IMR-90 (cell line): ENCODE measurements around the gene MGLL. TPM values are rescaled to one million over a fixed set of nuclear protein-coding genes. Genes with fewer than 3 reads are reported as not detected.

ENCODE experiments used
- ATAC-seq: fragments of 200-7000 bp; cut with Tn5 transposase; 2 replicates; pipeline ENCODE4 v1.9.1; 2020; ENCODE audit warnings: low read depth, mild to moderate bottlenecking, moderate library complexity
- BruUV-seq: library from RNA; stranded (reverse); fragments of 400-500 nt; replicated peaks from 2 replicates; lab custom pipeline; 2021; lab: Mats Ljungman, UMichigan
- CTCF ChIA-PET: fragments of 300-600 bp; formaldehyde crosslinking; extraction: SDS; loops from one replicate; lab custom pipeline; 2021; ENCODE audit warnings: antibody characterized with exemption; lab: Yijun Ruan, JAX
- POLR2A ChIA-PET: fragments of 300-600 bp; sonication (Branson Sonifier 250); formaldehyde crosslinking; loops from one replicate; lab custom pipeline; 2022; ENCODE audit warnings: antibody characterized with exemption; ENCODE audit not compliant: unreplicated experiment; lab: Charles Lee
- DNase-seq: peaks from one replicate; pipeline ENCODE4 v3.0.0; 2013
- H2AFZ ChIP-seq: replicated peaks from 2 replicates; pipeline ENCODE3; 2013; ENCODE audit warnings: low read length, mild to moderate bottlenecking; ENCODE audit not compliant: poor library complexity
- H2AK5ac ChIP-seq: 2 replicates; pipeline ENCODE4 v1.6.1; 2013; ENCODE audit warnings: low read depth, low read length, inconsistent platforms
- H2AK9ac ChIP-seq: replicated peaks from 2 replicates; pipeline ENCODE3; 2013; ENCODE audit warnings: mild to moderate bottlenecking, low read depth, low read length, moderate library complexity; ENCODE audit not compliant: poor library complexity
- H2BK120ac ChIP-seq: 2 replicates; pipeline ENCODE4 v1.6.1; 2013; ENCODE audit warnings: low read depth, low read length, inconsistent platforms
- H2BK15ac ChIP-seq: 3 replicates; pipeline ENCODE4 v1.6.1; 2013; ENCODE audit warnings: low read depth, low read length, inconsistent platforms
- H2BK20ac ChIP-seq: 2 replicates; pipeline ENCODE4 v1.6.1; 2013; ENCODE audit warnings: low read depth, mild to moderate bottlenecking, inconsistent platforms, low read length, moderate library complexity
- H2BK5ac ChIP-seq: 2 replicates; pipeline ENCODE4 v1.6.1; 2013; ENCODE audit warnings: mild to moderate bottlenecking, low read depth, low read length, inconsistent platforms; ENCODE audit not compliant: poor library complexity, severe bottlenecking
- H3K14ac ChIP-seq: replicated peaks from 2 replicates; pipeline ENCODE4 v1.6.1; 2013; ENCODE audit warnings: low read depth, low read length, inconsistent platforms
- H3K18ac ChIP-seq: 2 replicates; pipeline ENCODE4 v1.6.1; 2013; ENCODE audit warnings: low read depth, low read length, control low read depth
- H3K23ac ChIP-seq: 2 replicates; pipeline ENCODE4 v1.6.1; 2013; ENCODE audit warnings: low read depth, low read length, inconsistent platforms
- H3K27ac ChIP-seq: 2 replicates; pipeline ENCODE4 v1.5.1; 2013; ENCODE audit warnings: mild to moderate bottlenecking, control low read depth, low read length; ENCODE audit not compliant: insufficient read depth
- H3K27me3 ChIP-seq: 2 replicates; pipeline ENCODE4 v1.6.1; 2013; ENCODE audit warnings: low read length; ENCODE audit not compliant: control insufficient read depth, insufficient read depth
- H3K36me3 ChIP-seq: 2 replicates; pipeline ENCODE4 v1.6.1; 2013; ENCODE audit warnings: low read length, mixed read lengths; ENCODE audit not compliant: control insufficient read depth, insufficient read depth
- H3K4ac ChIP-seq: 2 replicates; pipeline ENCODE4 v1.6.1; 2013; ENCODE audit warnings: low read depth, low read length, inconsistent platforms
- H3K4me1 ChIP-seq: 2 replicates; pipeline ENCODE4 v1.6.1; 2013; ENCODE audit warnings: low read length, mixed read lengths; ENCODE audit not compliant: control insufficient read depth, insufficient read depth
- H3K4me2 ChIP-seq: 2 replicates; pipeline ENCODE4 v1.6.1; 2013; ENCODE audit warnings: low read depth, mild to moderate bottlenecking, control low read depth, low read length, moderate library complexity
- H3K4me3 ChIP-seq: 2 replicates; pipeline ENCODE4 v1.5.1; 2013; ENCODE audit warnings: low read depth, mild to moderate bottlenecking, control low read depth, low read length, moderate library complexity; ENCODE audit not compliant: insufficient read depth
- H3K56ac ChIP-seq: 2 replicates; pipeline ENCODE4 v1.6.1; 2013; ENCODE audit warnings: low read length, inconsistent platforms; ENCODE audit not compliant: insufficient read depth; ENCODE audit errors: extremely low read depth
- H3K79me1 ChIP-seq, 2 experiments: 2 replicates each; pipeline ENCODE4 v1.6.1; 2013; ENCODE audit warnings: low read length in 2 of 2, inconsistent platforms in 1 of 2, low read depth in 1 of 2
- H3K9ac ChIP-seq: 2 replicates; pipeline ENCODE4 v1.6.1; 2013; ENCODE audit warnings: low read depth, low read length, control low read depth
- H3K9me1 ChIP-seq: 2 replicates; pipeline ENCODE4 v1.6.1; 2013; ENCODE audit warnings: low read length, inconsistent platforms; ENCODE audit not compliant: insufficient read depth
- H3K9me3 ChIP-seq: 2 replicates; pipeline ENCODE4 v1.6.1; 2013; ENCODE audit warnings: low read length; ENCODE audit not compliant: control insufficient read depth, insufficient read depth
- H4K20me1 ChIP-seq: 2 replicates; pipeline ENCODE4 v1.6.1; 2013; ENCODE audit warnings: low read length, inconsistent platforms; ENCODE audit not compliant: insufficient read depth
- H4K5ac ChIP-seq: 2 replicates; pipeline ENCODE4 v1.6.1; 2013; ENCODE audit warnings: mild to moderate bottlenecking, low read depth, low read length, control low read depth
- H4K8ac ChIP-seq, 2 experiments: 2 replicates each; pipeline ENCODE4 v1.6.1; 2013; ENCODE audit warnings: low read depth in 2 of 2, low read length in 2 of 2, control low read depth in 1 of 2, inconsistent platforms in 1 of 2
- H4K91ac ChIP-seq: 2 replicates; pipeline ENCODE4 v1.6.1; 2013; ENCODE audit warnings: low read depth, low read length, inconsistent platforms; ENCODE audit not compliant: insufficient read depth
- BHLHE40 ChIP-seq: fragments of 150-350 bp; IDR thresholded peaks from 2 replicates; pipeline ENCODE4 v1.6.1; 2016; ENCODE audit warnings: mild to moderate bottlenecking, low read depth, low read length
- CEBPB ChIP-seq: IDR thresholded peaks from 2 replicates; pipeline ENCODE4 v1.6.1; 2012; ENCODE audit warnings: low read depth, low read length, improper control_type of control experiment
- CHD1 ChIP-seq: IDR thresholded peaks from 2 replicates; pipeline ENCODE4 v1.6.1; 2012; ENCODE audit warnings: low read depth, low read length, improper control_type of control experiment
- FOS ChIP-seq: fragments of 150-350 bp; IDR thresholded peaks from 2 replicates; pipeline ENCODE4 v1.6.1; 2016; ENCODE audit warnings: low read depth, low read length
- MAFK ChIP-seq: IDR thresholded peaks from 2 replicates; pipeline ENCODE4 v1.6.1; 2012; ENCODE audit warnings: low read depth, low read length, improper control_type of control experiment
- MAZ ChIP-seq: IDR thresholded peaks from 2 replicates; pipeline ENCODE4 v1.6.1; 2012; ENCODE audit warnings: low read depth, mild to moderate bottlenecking, low read length, improper control_type of control experiment, moderate library complexity, borderline replicate concordance
- MXI1 ChIP-seq: IDR thresholded peaks from 2 replicates; pipeline ENCODE4 v1.6.1; 2012; ENCODE audit warnings: low read depth, mild to moderate bottlenecking, low read length, moderate library complexity, borderline replicate concordance
- NFE2L2 ChIP-seq: fragments of 150-350 bp; IDR thresholded peaks from 2 replicates; pipeline ENCODE4 v1.6.1; 2016; ENCODE audit warnings: low read depth, mild to moderate bottlenecking, low read length
- POLR2A ChIP-seq: IDR thresholded peaks from 2 replicates; pipeline ENCODE4 v1.6.1; 2012; ENCODE audit warnings: mild to moderate bottlenecking, low read depth, low read length
- RAD21 ChIP-seq: IDR thresholded peaks from 2 replicates; pipeline ENCODE4 v1.6.1; 2012; ENCODE audit warnings: low read length, improper control_type of control experiment
- RCOR1 ChIP-seq: IDR thresholded peaks from 2 replicates; pipeline ENCODE4 v1.6.1; 2012; ENCODE audit warnings: mild to moderate bottlenecking, low read length, improper control_type of control experiment; ENCODE audit not compliant: insufficient replicate concordance
- RFX5 ChIP-seq: IDR thresholded peaks from 2 replicates; pipeline ENCODE4 v1.8.0; 2012; ENCODE audit warnings: low read depth, mild to moderate bottlenecking, low read length, moderate library complexity
- SMC3 ChIP-seq: fragments of 150-350 bp; IDR thresholded peaks from 2 replicates; pipeline ENCODE4 v1.6.1; 2016; ENCODE audit warnings: low read depth, mild to moderate bottlenecking, antibody characterized with exemption, low read length, moderate library complexity
- WGBS, 2 experiments: methylation state at CpG; one replicate each; pipeline versions ENCODE4 v1.1.5 to v1.1.7; 2013; ENCODE audit warnings: missing lambda C conversion rate in 2 of 2; ENCODE audit not compliant: insufficient read length in 1 of 2; ENCODE audit errors: extremely low coverage in 2 of 2; 5-methylcytosine and 5-hydroxymethylcytosine counted together
- dilution Hi-C: fragments of 300-500 bp; cut with HindIII; formaldehyde crosslinking; loops from one replicate; pipeline ENCODE4 v1.14.3; 2018; ENCODE audit warnings: low sequenced_read_pairs; ENCODE audit not compliant: unreplicated experiment
- in situ Hi-C: fragments of 300-500 bp; cut with MboI; formaldehyde crosslinking; loops from 3 replicates; pipeline ENCODE4 v1.14.3; 2019; ENCODE audit warnings: low sequenced_read_pairs, inconsistent platforms, mixed read lengths
- intact Hi-C: fragments of 100-400 bp; cut with micrococcal nuclease; formaldehyde crosslinking; loops from 2 replicates; pipeline ENCODE4 v1.10.0; 2022
- polyA plus RNA-seq, 3 experiments: library from polyadenylated mRNA; depleted of rRNA; stranded (reverse); fragments of >200 nt; gene quantifications; 2 replicates each; pipeline ENCODE4 v1.2.3, GENCODE V29; 2012; ENCODE audit warnings: low replicate concordance in 1 of 3
- total RNA-seq: library from RNA; depleted of rRNA; stranded (reverse); fragments of >200 nt; gene quantifications from 2 replicates; pipeline ENCODE4 v1.2.3, GENCODE V29; 2012
- TF ChIP-seq, protein P1 (sequence below): fragments of 150-350 bp; IDR thresholded peaks from 2 replicates; pipeline ENCODE4 v1.6.1; 2017; ENCODE audit warnings: mild to moderate bottlenecking, antibody characterized with exemption, low read length, low read depth
- TF ChIP-seq, protein P2 (sequence below): fragments of 150-350 bp; IDR thresholded peaks from 2 replicates; pipeline ENCODE4 v1.6.1; 2016; ENCODE audit warnings: low read depth, mild to moderate bottlenecking, low read length, moderate library complexity, borderline replicate concordance
- TF ChIP-seq, protein P3 (sequence below): conservative IDR thresholded peaks from 2 replicates; pipeline ENCODE4 v1.5.1; 2012; ENCODE audit warnings: mild to moderate bottlenecking, low read depth, low read length, improper control_type of control experiment

Gene MGLL
- total and polyA plus RNA-seq, 2 of the 4 experiments (the other 2 are of a cell fraction): 23.7 to 60.6 TPM

DNA sequence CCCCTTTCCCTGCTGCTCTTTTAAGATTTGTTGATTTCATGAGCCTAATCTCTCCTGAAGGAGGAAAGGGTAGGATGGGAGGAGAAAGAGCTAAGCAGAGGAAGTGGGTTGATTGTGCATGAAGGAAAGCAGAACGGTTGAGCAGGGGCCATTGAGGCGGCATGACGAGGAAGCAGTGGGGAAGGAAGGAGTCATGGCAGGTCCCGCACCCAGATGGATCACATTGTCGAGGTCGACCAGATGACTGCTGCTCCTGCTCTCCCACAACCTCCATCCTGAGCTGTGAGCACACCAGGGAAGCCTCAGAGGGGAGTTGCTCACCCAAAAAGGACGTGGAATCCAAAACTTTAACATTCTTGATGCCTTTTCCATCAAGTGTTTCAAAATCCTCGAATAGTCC, 106.8 kb downstream of the MGLL start:
- Histone ChIP-seq H2BK20ac (no peak overlapping the region), H3K14ac (no peak overlapping the region), H3K23ac (no peak overlapping the region), H3K4ac (no peak overlapping the region), H3K27ac (no peak overlapping the region), H3K9ac (no peak overlapping the region), H3K4me3 (no peak overlapping the region), H2BK120ac (no peak overlapping the region), H3K9me3 (no peaks in the 10 kb centered on the region), H4K91ac (no peak overlapping the region), H3K4me1 (peaks cover under 1% of the 10 kb centered on the region; the same call in 1 of the 2 replicates), H3K4me2 (no peak overlapping the region), H3K9me1 (peaks cover 11% of the 10 kb centered on the region), H2BK15ac (no peak overlapping the region), H2BK5ac (no peak overlapping the region), H4K20me1 (no peaks in the 10 kb centered on the region), H2AFZ (no peak overlapping the region), H3K27me3 (no peaks in the 10 kb centered on the region), H3K36me3 (peaks cover 17% of the 10 kb centered on the region), H3K79me1 (peaks cover 5 to 45% of the 10 kb centered on the region in 2 experiments; a peak in 3 of 4 replicates), H4K5ac (no peak overlapping the region), H2AK9ac (no peak overlapping the region), H4K8ac (no peak overlapping the region), H3K56ac (no peak overlapping the region), H2AK5ac (no peak overlapping the region), H3K18ac (no peak overlapping the region)
- intact Hi-C loops: no loop called here
- ATAC-seq: no peak
- in situ Hi-C loops: no loop called here
- POLR2A ChIA-PET: no interaction called here
- BruUV-seq: no TSS peak
- TF ChIP-seq RCOR1 (no peak), FOS (no peak), MAZ (no peak), NFE2L2 (no peak), MXI1 (no peak), CHD1 (no peak), POLR2A (no peak), BHLHE40 (no peak), RAD21 (no peak), MAFK (no peak), CEBPB (no peak), SMC3 (no peak), RFX5 (no peak)
- TF ChIP-seq, protein P1, sequence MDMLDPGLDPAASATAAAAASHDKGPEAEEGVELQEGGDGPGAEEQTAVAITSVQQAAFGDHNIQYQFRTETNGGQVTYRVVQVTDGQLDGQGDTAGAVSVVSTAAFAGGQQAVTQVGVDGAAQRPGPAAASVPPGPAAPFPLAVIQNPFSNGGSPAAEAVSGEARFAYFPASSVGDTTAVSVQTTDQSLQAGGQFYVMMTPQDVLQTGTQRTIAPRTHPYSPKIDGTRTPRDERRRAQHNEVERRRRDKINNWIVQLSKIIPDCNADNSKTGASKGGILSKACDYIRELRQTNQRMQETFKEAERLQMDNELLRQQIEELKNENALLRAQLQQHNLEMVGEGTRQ: no peak
- TF ChIP-seq, protein P2, sequence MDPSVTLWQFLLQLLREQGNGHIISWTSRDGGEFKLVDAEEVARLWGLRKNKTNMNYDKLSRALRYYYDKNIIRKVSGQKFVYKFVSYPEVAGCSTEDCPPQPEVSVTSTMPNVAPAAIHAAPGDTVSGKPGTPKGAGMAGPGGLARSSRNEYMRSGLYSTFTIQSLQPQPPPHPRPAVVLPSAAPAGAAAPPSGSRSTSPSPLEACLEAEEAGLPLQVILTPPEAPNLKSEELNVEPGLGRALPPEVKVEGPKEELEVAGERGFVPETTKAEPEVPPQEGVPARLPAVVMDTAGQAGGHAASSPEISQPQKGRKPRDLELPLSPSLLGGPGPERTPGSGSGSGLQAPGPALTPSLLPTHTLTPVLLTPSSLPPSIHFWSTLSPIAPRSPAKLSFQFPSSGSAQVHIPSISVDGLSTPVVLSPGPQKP: no peak
- TF ChIP-seq, protein P3, sequence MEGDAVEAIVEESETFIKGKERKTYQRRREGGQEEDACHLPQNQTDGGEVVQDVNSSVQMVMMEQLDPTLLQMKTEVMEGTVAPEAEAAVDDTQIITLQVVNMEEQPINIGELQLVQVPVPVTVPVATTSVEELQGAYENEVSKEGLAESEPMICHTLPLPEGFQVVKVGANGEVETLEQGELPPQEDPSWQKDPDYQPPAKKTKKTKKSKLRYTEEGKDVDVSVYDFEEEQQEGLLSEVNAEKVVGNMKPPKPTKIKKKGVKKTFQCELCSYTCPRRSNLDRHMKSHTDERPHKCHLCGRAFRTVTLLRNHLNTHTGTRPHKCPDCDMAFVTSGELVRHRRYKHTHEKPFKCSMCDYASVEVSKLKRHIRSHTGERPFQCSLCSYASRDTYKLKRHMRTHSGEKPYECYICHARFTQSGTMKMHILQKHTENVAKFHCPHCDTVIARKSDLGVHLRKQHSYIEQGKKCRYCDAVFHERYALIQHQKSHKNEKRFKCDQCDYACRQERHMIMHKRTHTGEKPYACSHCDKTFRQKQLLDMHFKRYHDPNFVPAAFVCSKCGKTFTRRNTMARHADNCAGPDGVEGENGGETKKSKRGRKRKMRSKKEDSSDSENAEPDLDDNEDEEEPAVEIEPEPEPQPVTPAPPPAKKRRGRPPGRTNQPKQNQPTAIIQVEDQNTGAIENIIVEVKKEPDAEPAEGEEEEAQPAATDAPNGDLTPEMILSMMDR: no peak
- whole genome bisulfite sequencing, 2 experiments: 45% methylated on average over 3 of the region's 8 CpGs; no CpG with 5 or more reads in 1 of the 2 experiments
- CTCF ChIA-PET: no interaction called here
- dilution Hi-C loops: no loop called here
- no peak for DNase-seq
